Activated T-helper 2 cell treated with anti-CD3 and anti-CD28 coated beads, Interferon-gamma antibody, Interleukin-2, Interleukin-4, amounts not matched to agents 10 μg/mL and 5 μg/mL and 100 μg/mL, durations not matched to agents 14 hours and 24 hours and 36 hours (primary cell): Measurements from ENCODE around the gene SPDYE5. TPM values are rescaled to one million over a fixed set of nuclear protein-coding genes. Genes with fewer than 3 reads are reported as not detected.
A peak's percentile ranks its signal among the peaks of the same experiment; 100 is the strongest.
"Not testable (repeated sequence)": the region's sequence is repeated elsewhere in the genome, so short reads cannot be mapped to it uniquely, and the experiment has no call there.

Experiments
- DNase-seq: peaks from one replicate; pipeline ENCODE4 v3.0.0; 2021; ENCODE audit warnings: low spot score
- H3K27ac Mint-ChIP-seq: one replicate; pipeline ENCODE4 v1.8.0; 2021; ENCODE audit warnings: mixed read lengths
- H3K27me3 Mint-ChIP-seq: one replicate; pipeline ENCODE4 v1.8.0; 2021; ENCODE audit warnings: low read depth, mixed read lengths
- H3K36me3 Mint-ChIP-seq: one replicate; pipeline ENCODE4 v1.8.0; 2021; ENCODE audit warnings: low read depth, mixed read lengths
- H3K4me1 Mint-ChIP-seq: one replicate; pipeline ENCODE4 v1.8.0; 2021; ENCODE audit warnings: low read depth, mixed read lengths
- H3K4me3 Mint-ChIP-seq: one replicate; pipeline ENCODE4 v1.8.0; 2021; ENCODE audit warnings: low read depth, mild to moderate bottlenecking, moderate library complexity, mixed read lengths
- H3K9me3 Mint-ChIP-seq: one replicate; pipeline ENCODE4 v1.8.0; 2021; ENCODE audit warnings: mixed read lengths
- intact Hi-C: fragments of 100-400 bp; cut with micrococcal nuclease; formaldehyde crosslinking; loops from one replicate; pipeline ENCODE4 v1.15.1; 2023
- total RNA-seq: library from RNA; stranded (reverse); gene quantifications from 2 replicates; pipeline ENCODE4 v1.2.3, GENCODE V29; 2022

The SPDYE5 gene
- total RNA-seq, 1 donor from 2014 or later: not detected

- DNase-seq, H3K9me3 Mint-ChIP-seq, intact Hi-C loops, H3K27ac Mint-ChIP-seq, H3K4me3 Mint-ChIP-seq, H3K4me1 Mint-ChIP-seq, H3K27me3 Mint-ChIP-seq, H3K36me3 Mint-ChIP-seq: not testable (repeated sequence)
Measured at GRCh38 chr7:75509033-75509432, 16.9 kb downstream of the SPDYE5 start.

GRCh38 chr7:75518842-75519241 lies 26.7 kb downstream of the SPDYE5 start:
- H3K27ac Mint-ChIP-seq, DNase-seq, intact Hi-C loops, H3K27me3 Mint-ChIP-seq, H3K4me3 Mint-ChIP-seq, H3K4me1 Mint-ChIP-seq: not testable (repeated sequence)
- H3K9me3 Mint-ChIP-seq: peaks cover 25% of the 10 kb centered on the region
- peaks cover 69% of the 10 kb centered on the region for H3K36me3 Mint-ChIP-seq

- H3K27ac Mint-ChIP-seq, H3K27me3 Mint-ChIP-seq, DNase-seq, H3K4me3 Mint-ChIP-seq, intact Hi-C loops: not testable (repeated sequence)
- Mint-ChIP-seq H3K36me3 (peaks cover 79% of the 10 kb centered on the region), H3K9me3 (peaks cover 25% of the 10 kb centered on the region), H3K4me1 (peaks cover 18% of the 10 kb centered on the region)
Measured at GRCh38 chr7:75521727-75522126, 29.6 kb downstream of the SPDYE5 start.

- intact Hi-C loops: loop anchor here (1.0 to 5.0 kb wide), 2 partner anchors 67 to 210 kb away; partner anchors contain the start of gene HIP1
- H3K36me3 Mint-ChIP-seq: peaks cover 38% of the 10 kb centered on the region
- not testable (repeated sequence) for H3K27me3 Mint-ChIP-seq, H3K9me3 Mint-ChIP-seq, DNase-seq
- H3K4me3 Mint-ChIP-seq: peak overlapping the region; percentile 92
- H3K27ac Mint-ChIP-seq: peak overlapping the region; percentile 82
- peaks cover 18% of the 10 kb centered on the region for H3K4me1 Mint-ChIP-seq
Measured at GRCh38 chr7:75527224-75527722, 35.2 kb downstream of the SPDYE5 start.

GRCh38 chr7:75531359-75531821 lies 39.3 kb downstream of the SPDYE5 start:
- Mint-ChIP-seq H3K4me3 (no peak overlapping the region), H3K9me3 (no peaks in the 10 kb centered on the region), H3K27ac (no peak overlapping the region), H3K4me1 (peaks cover 23% of the 10 kb centered on the region), H3K27me3 (no peaks in the 10 kb centered on the region), H3K36me3 (peaks cover 1% of the 10 kb centered on the region)
- no peak for DNase-seq
- intact Hi-C loops: no loop called here

GRCh38 chr7:75532639-75533038 lies 40.5 kb downstream of the SPDYE5 start:
- Mint-ChIP-seq H3K27ac (no peak overlapping the region), H3K27me3 (no peaks in the 10 kb centered on the region), H3K9me3 (no peaks in the 10 kb centered on the region), H3K4me3 (no peak overlapping the region), H3K4me1 (peaks cover 16% of the 10 kb centered on the region), H3K36me3 (no peaks in the 10 kb centered on the region)
- DNase-seq: no peak
- intact Hi-C loops: no loop called here

GRCh38 chr7:75533926-75534325 lies 41.8 kb downstream of the SPDYE5 start:
- H3K36me3 Mint-ChIP-seq: no peaks in the 10 kb centered on the region
- intact Hi-C loops: no loop called here
- no peak overlapping the region for H3K4me3 Mint-ChIP-seq
- H3K9me3 Mint-ChIP-seq: no peaks in the 10 kb centered on the region
- no peak for DNase-seq
- no peak overlapping the region for H3K27ac Mint-ChIP-seq
- no peaks in the 10 kb centered on the region for H3K27me3 Mint-ChIP-seq
- H3K4me1 Mint-ChIP-seq: peaks cover 12% of the 10 kb centered on the region

- Mint-ChIP-seq H3K4me1 (peaks cover 12% of the 10 kb centered on the region), H3K27me3 (no peaks in the 10 kb centered on the region), H3K9me3 (no peaks in the 10 kb centered on the region), H3K27ac (peak overlapping the region; percentile 28), H3K36me3 (no peaks in the 10 kb centered on the region), H3K4me3 (no peak overlapping the region)
- no peak for DNase-seq
- intact Hi-C loops: no loop called here
Measured at GRCh38 chr7:75534727-75535307, 42.7 kb downstream of the SPDYE5 start.

GRCh38 chr7:75536491-75536890 lies 44.4 kb downstream of the SPDYE5 start:
- no peak overlapping the region for H3K27ac Mint-ChIP-seq
- H3K9me3 Mint-ChIP-seq: no peaks in the 10 kb centered on the region
- intact Hi-C loops: no loop called here
- no peak overlapping the region for H3K4me3 Mint-ChIP-seq
- no peaks in the 10 kb centered on the region for H3K27me3 Mint-ChIP-seq
- H3K36me3 Mint-ChIP-seq: no peaks in the 10 kb centered on the region
- H3K4me1 Mint-ChIP-seq: peaks cover 12% of the 10 kb centered on the region
- DNase-seq: no peak

- no peak for DNase-seq
- intact Hi-C loops: no loop called here
- no peaks in the 10 kb centered on the region for H3K36me3 Mint-ChIP-seq
- H3K27me3 Mint-ChIP-seq: no peaks in the 10 kb centered on the region
- H3K9me3 Mint-ChIP-seq: no peaks in the 10 kb centered on the region
- H3K4me3 Mint-ChIP-seq: no peak overlapping the region
- no peak overlapping the region for H3K27ac Mint-ChIP-seq
- H3K4me1 Mint-ChIP-seq: peaks cover 12% of the 10 kb centered on the region
Measured at GRCh38 chr7:75536940-75537538, 44.9 kb downstream of the SPDYE5 start.

- intact Hi-C loops: no loop called here
- Mint-ChIP-seq H3K27ac (no peak overlapping the region), H3K27me3 (no peaks in the 10 kb centered on the region), H3K9me3 (no peaks in the 10 kb centered on the region), H3K4me1 (peaks cover 12% of the 10 kb centered on the region), H3K4me3 (no peak overlapping the region), H3K36me3 (no peaks in the 10 kb centered on the region)
- no peak for DNase-seq
Measured at GRCh38 chr7:75537731-75538130, 45.6 kb downstream of the SPDYE5 start.

GRCh38 chr7:75546237-75547015 lies 54.3 kb downstream of the SPDYE5 start:
- Mint-ChIP-seq H3K4me3 (no peak overlapping the region), H3K27me3 (no peaks in the 10 kb centered on the region), H3K4me1 (no peaks in the 10 kb centered on the region), H3K9me3 (no peaks in the 10 kb centered on the region), H3K27ac (no peak overlapping the region), H3K36me3 (no peaks in the 10 kb centered on the region)
- intact Hi-C loops: no loop called here
- DNase-seq: no peak
